Measurements from ENCODE around the gene PATJ. TPM values are rescaled to one million over a fixed set of nuclear protein-coding genes. Genes with fewer than 3 reads are reported as not detected.

PATJ gene
- total and polyA plus RNA-seq, 2 of the 13 experiments (the other 11 are each of a cell fraction or from before 2014, with no cell fraction given): 6.2 to 16.8 TPM

DNA sequence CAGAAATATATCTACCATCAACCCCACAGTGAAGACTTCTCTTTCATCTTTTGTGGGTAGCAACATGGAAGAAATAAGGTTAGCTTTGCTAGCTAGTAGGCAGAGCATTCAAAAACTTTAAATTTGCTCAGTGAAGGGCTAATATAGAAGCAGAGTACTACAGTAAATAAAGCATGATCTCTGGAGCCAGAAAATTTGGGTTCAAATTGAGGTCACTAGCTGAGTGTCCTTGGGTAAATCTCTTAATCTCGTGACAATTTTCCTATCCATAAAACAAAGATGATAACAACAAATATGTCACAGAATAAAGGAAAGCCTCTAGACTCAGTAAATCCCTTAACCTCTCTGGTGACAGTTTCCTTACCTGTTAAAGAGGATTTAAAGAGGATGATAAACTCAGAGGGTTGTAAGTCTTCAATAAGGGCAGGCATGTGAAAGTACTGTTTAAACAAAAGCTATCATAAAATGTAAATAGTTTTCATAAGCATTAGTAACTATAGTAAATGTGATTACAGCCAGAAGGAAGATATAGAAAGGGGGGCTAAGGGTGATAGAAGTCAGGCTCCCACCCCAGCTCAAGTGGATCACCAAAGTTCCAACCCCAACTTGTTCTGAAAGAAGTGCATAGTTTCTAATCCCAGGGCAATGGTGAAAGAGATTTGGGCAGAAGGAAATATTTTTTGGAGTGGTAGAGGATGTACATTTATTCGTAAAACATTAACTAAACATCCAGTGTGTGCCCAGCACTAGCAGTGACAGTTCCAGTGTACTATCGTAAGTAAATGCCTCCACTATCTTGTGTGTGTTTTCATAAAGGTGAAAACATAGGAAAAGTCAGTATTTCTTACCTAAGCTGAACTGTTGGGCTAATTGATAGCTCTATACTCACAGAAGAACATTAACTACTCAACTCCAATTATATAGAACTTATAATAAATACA is 42.1 kb upstream of the PATJ start:
- ChIA-PET POLR2A (no interaction called here), CTCF (ENCODE audit: low intra/inter-chr PET ratio, low total read pairs) (no interaction called here)
- ATAC-seq (peak; percentile 28; the same call in 1 of the 3 replicates), DNase-seq (ENCODE audit: low spot score) (peak; percentile 35), FAIRE-seq (no peak)
- intact Hi-C loops (cut with micrococcal nuclease; ENCODE audit: unreplicated experiment): no loop called here
- in situ Hi-C loops (cut with HindIII; ENCODE audit: extremely low pct_ligation_motif_present, low pct_unique_long_range_greater_than_20kb): no loop called here
- Histone ChIP-seq H2AFZ (ENCODE audit: low read length) (no peak overlapping the region), H3K27ac (ENCODE audit: extremely low read length, insufficient read depth, low read length) (peak overlapping the region; percentile 32), H3K4me1 (ENCODE audit: insufficient read depth, low read length) (peaks cover 17% of the 10 kb centered on the region), H3K4me3 (replicated peaks in 1 of 3; ENCODE audit: insufficient read depth in 1 of 3, low read depth in 2 of 3, low read length in 3 of 3) (no peak overlapping the region), H3K27me3 (ENCODE audit: control insufficient read depth in 1 of 2, insufficient read depth in 2 of 2, low read length in 2 of 2) (no peaks in the 10 kb centered on the region; a peak in 1 of 5 replicates), H3K4me2 (ENCODE audit: low read depth, low read length) (no peak overlapping the region), H3K9me3 (ENCODE audit: low read length) (no peaks in the 10 kb centered on the region), H4K20me1 (ENCODE audit: insufficient read depth, low read length) (no peaks in the 10 kb centered on the region), H3K36me3 (replicated peaks in 1 of 2; ENCODE audit: control insufficient read depth in 1 of 2, insufficient read depth in 2 of 2, low read length in 2 of 2) (peaks cover 10 to 37% of the 10 kb centered on the region in 2 experiments), H3K9ac (ENCODE audit: insufficient read depth, low read depth, low read length) (no peak overlapping the region), H3K79me2 (ENCODE audit: insufficient read depth, low read length) (no peaks in the 10 kb centered on the region)
- WGBS (ENCODE audit: low lambda C conversion rate): 59% methylated on average over 3 of the region's 3 CpGs
- BruUV-seq (replicated peaks): TSS peak; percentile 29
- TF ChIP-seq EED (CRISPR knock-in tag; IDR thresholded peaks at IDR 0.05) (no peak), SP2 (CRISPR knock-in tag; IDR thresholded peaks at IDR 0.05) (no peak), TOPORS (CRISPR knock-in tag; IDR thresholded peaks at IDR 0.05) (no peak), SAP130 (CRISPR knock-in tag; IDR thresholded peaks at IDR 0.05; ENCODE audit: low read depth) (no peak), ZNF556 (CRISPR knock-in tag; IDR thresholded peaks at IDR 0.05; ENCODE audit: borderline replicate concordance) (no peak), ZNF646 (CRISPR knock-in tag; IDR thresholded peaks at IDR 0.05) (no peak), ERF (CRISPR knock-in tag; IDR thresholded peaks at IDR 0.05) (no peak), ZNF678 (CRISPR knock-in tag; IDR thresholded peaks at IDR 0.05) (no peak), CREB3 (CRISPR knock-in tag; IDR thresholded peaks at IDR 0.05) (no peak), SOX5 (CRISPR knock-in tag; IDR thresholded peaks at IDR 0.05; ENCODE audit: borderline replicate concordance) (no peak), ZBTB46 (CRISPR knock-in tag; IDR thresholded peaks at IDR 0.05; ENCODE audit: borderline replicate concordance) (no peak), FOXM1 (CRISPR knock-in tag; IDR thresholded peaks at IDR 0.05) (no peak)
